ENCODE data around the gene CUBN.

The CUBN gene

GRCh38 chr10:17147884-17148489 is 18.4 kb upstream of the CUBN start:
- Mint-ChIP-seq H3K27ac (no peak overlapping the region), H3K27me3 (no peaks in the 10 kb centered on the region), H3K4me1 (peaks cover 27% of the 10 kb centered on the region), H3K9me3 (no peaks in the 10 kb centered on the region), H3K4me3 (no peak overlapping the region)
- DNase-seq: no peak
- ATAC-seq: no peak

- H3K4me3 Mint-ChIP-seq: no peak overlapping the region
- ATAC-seq (no peak), DNase-seq (no peak)
- H3K9me3 Mint-ChIP-seq: no peaks in the 10 kb centered on the region
- H3K27me3 Mint-ChIP-seq: no peaks in the 10 kb centered on the region
- no peak overlapping the region for H3K27ac Mint-ChIP-seq
- peaks cover 25% of the 10 kb centered on the region for H3K4me1 Mint-ChIP-seq
These were observed 17.3 kb upstream of the CUBN start for GRCh38 chr10:17146892-17147291.

GRCh38 chr10:17145239-17145638 is 15.6 kb upstream of the CUBN start:
- peak; percentile 67 for ATAC-seq
- H3K9me3 Mint-ChIP-seq: peaks cover 0 to 5% of the 10 kb centered on the region in 2 donors

GRCh38 chr10:17144757-17145156 is 15.1 kb upstream of the CUBN start:
- ATAC-seq (peak; percentile 92), DNase-seq (peak; percentile 40 to 62)
- no peaks in the 10 kb centered on the region for H3K27me3 Mint-ChIP-seq
- H3K4me1 Mint-ChIP-seq: peaks cover 31% of the 10 kb centered on the region
- H3K9me3 Mint-ChIP-seq: peaks cover 0 to 5% of the 10 kb centered on the region in 2 donors
- H3K4me3 Mint-ChIP-seq: peak overlapping the region; percentile 4 to 29
- H3K27ac Mint-ChIP-seq: peak overlapping the region; percentile 54 to 79

More at GRCh38 chr10:17145239-17145638, 15.6 kb upstream of the CUBN start:
- peaks cover 31% of the 10 kb centered on the region for H3K4me1 Mint-ChIP-seq
- H3K27ac Mint-ChIP-seq: peak overlapping the region; percentile 54 to 79
- no peaks in the 10 kb centered on the region for H3K27me3 Mint-ChIP-seq
- peak overlapping the region in 1 of 2 donors; percentile 29 for H3K4me3 Mint-ChIP-seq
- no peak for DNase-seq

GRCh38 chr10:17144032-17144431 is 14.4 kb upstream of the CUBN start:
- DNase-seq (no peak), ATAC-seq (no peak)
- H3K27ac Mint-ChIP-seq: peak overlapping the region in 1 of 2 donors; percentile 54
- no peak overlapping the region for H3K4me3 Mint-ChIP-seq
- H3K4me1 Mint-ChIP-seq: peaks cover 31% of the 10 kb centered on the region
- peaks cover 0 to 5% of the 10 kb centered on the region in 2 donors for H3K9me3 Mint-ChIP-seq
- H3K27me3 Mint-ChIP-seq: no peaks in the 10 kb centered on the region

- Mint-ChIP-seq H3K9me3 (peaks cover 0 to 5% of the 10 kb centered on the region in 2 donors), H3K4me3 (no peak overlapping the region), H3K27ac (no peak overlapping the region), H3K27me3 (no peaks in the 10 kb centered on the region), H3K4me1 (peaks cover 31% of the 10 kb centered on the region)
- no peak for DNase-seq
- ATAC-seq: no peak
These were observed 13.6 kb upstream of the CUBN start for GRCh38 chr10:17143055-17143690.

- H3K9me3 Mint-ChIP-seq: peaks cover 0 to 5% of the 10 kb centered on the region in 2 donors
- ATAC-seq (no peak), DNase-seq (no peak)
- H3K27ac Mint-ChIP-seq: peak overlapping the region in 1 of 2 donors; percentile 36
- no peak overlapping the region for H3K4me3 Mint-ChIP-seq
- H3K4me1 Mint-ChIP-seq: peaks cover 31% of the 10 kb centered on the region
- H3K27me3 Mint-ChIP-seq: no peaks in the 10 kb centered on the region
These were observed 12.1 kb upstream of the CUBN start for GRCh38 chr10:17141504-17142229.

GRCh38 chr10:17140386-17140761 is 10.8 kb upstream of the CUBN start:
- H3K9me3 Mint-ChIP-seq: peaks cover 0 to 5% of the 10 kb centered on the region in 2 donors
- ATAC-seq (no peak), DNase-seq (no peak)
- H3K4me3 Mint-ChIP-seq: no peak overlapping the region
- H3K27ac Mint-ChIP-seq: no peak overlapping the region
- no peaks in the 10 kb centered on the region for H3K27me3 Mint-ChIP-seq
- peaks cover 26% of the 10 kb centered on the region for H3K4me1 Mint-ChIP-seq

GRCh38 chr10:17138460-17139042 is 8.9 kb upstream of the CUBN start:
- Mint-ChIP-seq H3K9me3 (peaks cover 0 to 5% of the 10 kb centered on the region in 2 donors), H3K27me3 (no peaks in the 10 kb centered on the region), H3K4me1 (peaks cover 9% of the 10 kb centered on the region), H3K27ac (no peak overlapping the region), H3K4me3 (no peak overlapping the region)
- DNase-seq (no peak), ATAC-seq (no peak)

GRCh38 chr10:17134737-17135260 is 5.2 kb upstream of the CUBN start:
- no peak for ATAC-seq
- H3K27ac Mint-ChIP-seq: peak overlapping the region in 1 of 2 donors; percentile 4
- no peaks in the 10 kb centered on the region for H3K27me3 Mint-ChIP-seq
- no peaks in the 10 kb centered on the region for H3K9me3 Mint-ChIP-seq
- no peak for DNase-seq
- no peak overlapping the region for H3K4me3 Mint-ChIP-seq
- H3K4me1 Mint-ChIP-seq: no peaks in the 10 kb centered on the region

GRCh38 chr10:17134282-17134681 is 4.7 kb upstream of the CUBN start:
- no peaks in the 10 kb centered on the region for H3K4me1 Mint-ChIP-seq
- no peak overlapping the region for H3K4me3 Mint-ChIP-seq
- no peaks in the 10 kb centered on the region for H3K9me3 Mint-ChIP-seq
- H3K27me3 Mint-ChIP-seq: no peaks in the 10 kb centered on the region
- DNase-seq (no peak), ATAC-seq (no peak)
- no peak overlapping the region for H3K27ac Mint-ChIP-seq

GRCh38 chr10:17128261-17128660 is 1.4 kb downstream of the CUBN start:
- Mint-ChIP-seq H3K27me3 (no peaks in the 10 kb centered on the region), H3K9me3 (no peaks in the 10 kb centered on the region), H3K27ac (no peak overlapping the region), H3K4me1 (no peaks in the 10 kb centered on the region), H3K4me3 (no peak overlapping the region)
- ATAC-seq: no peak
- DNase-seq: no peak

- Mint-ChIP-seq H3K4me1 (no peaks in the 10 kb centered on the region), H3K27me3 (no peaks in the 10 kb centered on the region), H3K27ac (no peak overlapping the region), H3K4me3 (no peak overlapping the region), H3K9me3 (no peaks in the 10 kb centered on the region)
- DNase-seq (no peak), ATAC-seq (no peak)
These were observed 3.3 kb downstream of the CUBN start for GRCh38 chr10:17126327-17126726.

GRCh38 chr10:17125206-17125893 is 4.3 kb downstream of the CUBN start:
- Mint-ChIP-seq H3K27ac (no peak overlapping the region), H3K9me3 (no peaks in the 10 kb centered on the region)

GRCh38 chr10:17123961-17124360 is 5.7 kb downstream of the CUBN start:
- Mint-ChIP-seq H3K27me3 (no peaks in the 10 kb centered on the region), H3K4me1 (no peaks in the 10 kb centered on the region), H3K27ac (no peak overlapping the region), H3K4me3 (no peak overlapping the region), H3K9me3 (no peaks in the 10 kb centered on the region)
- ATAC-seq: no peak
- DNase-seq: no peak

More at GRCh38 chr10:17125206-17125893, 4.3 kb downstream of the CUBN start:
- ATAC-seq: no peak
- no peak for DNase-seq
- Mint-ChIP-seq H3K4me3 (no peak overlapping the region), H3K4me1 (no peaks in the 10 kb centered on the region), H3K27me3 (no peaks in the 10 kb centered on the region)

Measured in stimulated activated naive CD8-positive, alpha-beta T cell treated with anti-CD3 and anti-CD28 coated beads, Interleukin-15, amount 100 ng/mL, for 72 hours (primary cell).